SK-N-SH treated with all-trans-retinoic acid at 6 μM for 48 hours (cell line): Measurements from ENCODE around the gene DNAH7.

ENCODE experiments used
- ATAC-seq: fragments of 200-7000 bp; cut with Tn5 transposase; 3 replicates; pipeline ENCODE4 v1.9.1; 2020; ENCODE audit warnings: mild to moderate bottlenecking, moderate library complexity
- ARNTL ChIP-seq: fragments of 450-650 bp; formaldehyde crosslinking; IDR thresholded peaks from 2 replicates; pipeline ENCODE4 v1.5.0; 2020; ENCODE audit warnings: low read depth, mild to moderate bottlenecking, moderate library complexity, borderline replicate concordance
- BACH2 ChIP-seq: fragments of 250-450 bp; sonication (Bioruptor Pico); IDR thresholded peaks from 2 replicates; pipeline ENCODE4 v1.9.0; 2021; ENCODE audit warnings: mild to moderate bottlenecking, borderline replicate concordance
- CREB5 ChIP-seq: fragments of 250-450 bp; sonication (Bioruptor Pico); IDR thresholded peaks from 2 replicates; pipeline ENCODE4 v1.5.1; 2020; ENCODE audit warnings: low read depth, mild to moderate bottlenecking, moderate library complexity
- CSDC2 ChIP-seq: fragments of 250-450 bp; sonication (Bioruptor Pico); IDR thresholded peaks from 2 replicates; pipeline ENCODE4 v1.5.0; 2020; ENCODE audit warnings: mild to moderate bottlenecking, moderate library complexity
- ESRRG ChIP-seq: fragments of 250-450 bp; sonication (Bioruptor Pico); IDR thresholded peaks from 2 replicates; pipeline ENCODE4 v1.6.1; 2021; ENCODE audit warnings: mild to moderate bottlenecking
- GLIS3 ChIP-seq: fragments of 250-450 bp; sonication (Bioruptor Pico); IDR thresholded peaks from 2 replicates; pipeline ENCODE4 v1.5.0; 2020; ENCODE audit warnings: mild to moderate bottlenecking, moderate library complexity
- ISL1 ChIP-seq: fragments of 250-450 bp; sonication (Bioruptor Pico); IDR thresholded peaks from 2 replicates; pipeline ENCODE4 v2.1.2; 2022; ENCODE audit warnings: mild to moderate bottlenecking, moderate library complexity
- OSR1 ChIP-seq: fragments of 250-450 bp; sonication (Bioruptor Pico); IDR thresholded peaks from 2 replicates; pipeline ENCODE4 v1.8.0; 2022; ENCODE audit warnings: moderate library complexity, mild to moderate bottlenecking, inconsistent platforms
- PATZ1 ChIP-seq: fragments of 250-450 bp; sonication (Bioruptor Pico); IDR thresholded peaks from 2 replicates; pipeline ENCODE4 v1.8.0; 2020; ENCODE audit warnings: mild to moderate bottlenecking, moderate library complexity, borderline replicate concordance
- PPARA ChIP-seq: fragments of 250-450 bp; sonication (Bioruptor Pico); IDR thresholded peaks from 2 replicates; pipeline ENCODE4 v1.5.0; 2020; ENCODE audit warnings: mild to moderate bottlenecking, borderline replicate concordance
- RARB ChIP-seq: fragments of 250-450 bp; sonication (Bioruptor Pico); IDR thresholded peaks from 2 replicates; pipeline ENCODE4 v1.8.0; 2021; ENCODE audit warnings: mild to moderate bottlenecking, moderate library complexity
- TCF4 ChIP-seq: fragments of 250-450 bp; sonication (Bioruptor Pico); IDR thresholded peaks from 2 replicates; pipeline ENCODE4 v1.8.0; 2021; ENCODE audit warnings: mild to moderate bottlenecking, moderate library complexity, borderline replicate concordance
- TOX ChIP-seq: fragments of 250-450 bp; sonication (Bioruptor Pico); IDR thresholded peaks from 2 replicates; pipeline ENCODE4 v1.8.0; 2021; ENCODE audit warnings: mild to moderate bottlenecking, moderate library complexity, borderline replicate concordance
- ZC3H10 ChIP-seq: fragments of 250-450 bp; sonication (Bioruptor Pico); IDR thresholded peaks from 2 replicates; pipeline ENCODE4 v1.5.1; 2021; ENCODE audit warnings: mild to moderate bottlenecking, moderate library complexity
- ZFP3 ChIP-seq: fragments of 250-450 bp; sonication (Bioruptor Pico); IDR thresholded peaks from 2 replicates; pipeline ENCODE4 v1.5.0; 2020; ENCODE audit warnings: mild to moderate bottlenecking, moderate library complexity
- ZFP30 ChIP-seq: fragments of 450-650 bp; formaldehyde crosslinking; IDR thresholded peaks from 2 replicates; pipeline ENCODE4 v1.5.0; 2022; ENCODE audit warnings: mild to moderate bottlenecking, moderate library complexity
- ZNF565 ChIP-seq: fragments of 450-650 bp; formaldehyde crosslinking; conservative IDR thresholded peaks from 2 replicates; pipeline ENCODE4 v1.5.0; 2020; ENCODE audit warnings: low read depth, mild to moderate bottlenecking, moderate library complexity
- ZNF70 ChIP-seq: fragments of 450-650 bp; formaldehyde crosslinking; IDR thresholded peaks from 2 replicates; pipeline ENCODE4 v1.5.0; 2020; ENCODE audit warnings: mild to moderate bottlenecking, moderate library complexity
- ZNF8 ChIP-seq: fragments of 450-650 bp; formaldehyde crosslinking; IDR thresholded peaks from 2 replicates; pipeline ENCODE4 v1.5.0; 2020; ENCODE audit warnings: mild to moderate bottlenecking, moderate library complexity
- TF ChIP-seq, protein P1 (sequence below): fragments of 250-450 bp; sonication (Bioruptor Pico); IDR thresholded peaks from 2 replicates; pipeline ENCODE4 v1.5.0; 2020; ENCODE audit warnings: mild to moderate bottlenecking, moderate library complexity
- TF ChIP-seq, protein P2 (sequence below): fragments of 250-450 bp; sonication (Bioruptor Pico); IDR thresholded peaks from 2 replicates; pipeline ENCODE4 v1.8.0; 2021; ENCODE audit warnings: low read depth, mild to moderate bottlenecking, moderate library complexity, borderline replicate concordance

Gene DNAH7

DNA sequence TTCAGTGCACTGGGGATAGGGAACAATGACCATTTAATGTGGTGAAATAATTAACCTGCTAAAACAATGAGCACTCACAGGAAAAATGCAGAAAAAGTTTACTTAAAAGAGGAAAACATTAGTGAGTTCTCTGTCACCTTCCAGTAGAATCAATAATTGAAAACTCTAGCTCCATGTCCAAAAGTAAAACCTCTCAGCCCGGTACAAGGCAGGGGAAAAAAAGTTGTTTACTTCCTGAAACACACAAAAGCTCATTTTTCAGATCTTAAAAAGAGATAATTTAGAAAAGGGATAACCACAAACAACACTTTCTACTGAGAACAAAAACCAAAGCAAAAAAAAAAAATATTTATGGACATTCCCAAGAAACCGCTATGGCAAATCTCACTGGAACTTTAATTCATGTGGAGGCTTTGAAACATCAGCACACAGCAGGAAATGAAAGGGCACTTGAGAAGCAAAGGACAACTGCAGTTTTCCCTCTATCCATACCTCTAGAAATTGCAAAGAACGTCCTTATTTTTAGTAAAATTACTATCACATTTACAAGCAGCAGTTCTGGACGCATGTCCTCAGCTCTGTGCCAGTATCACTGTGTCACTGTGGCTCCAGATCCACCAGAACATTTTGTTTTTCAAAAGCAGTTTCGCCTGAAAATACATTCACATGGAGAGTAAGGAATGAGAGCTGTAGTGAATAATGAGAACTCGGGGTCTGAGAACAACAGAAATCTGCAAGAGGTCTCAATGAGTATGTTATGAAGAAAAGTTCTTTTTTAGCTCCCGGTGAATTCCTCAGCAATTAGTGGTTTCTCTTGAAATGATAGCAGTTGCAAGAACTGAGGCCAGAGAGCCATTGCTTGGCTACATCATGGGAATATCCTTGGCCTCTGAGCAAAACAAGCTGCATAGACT lies 44.7 kb upstream of the DNAH7 start:
- peak; percentile 28; the same call in 2 of the 3 replicates for ATAC-seq
- no peak for TF ChIP-seq CREB5 (CRISPR knock-in tag)
- TF ChIP-seq TOX (CRISPR knock-in tag) = no peak
- no peak for TF ChIP-seq TCF4
- no peak for TF ChIP-seq ARNTL
- no peak for TF ChIP-seq OSR1 (CRISPR knock-in tag)
- no peak for TF ChIP-seq GLIS3 (CRISPR knock-in tag)
- no peak for TF ChIP-seq ESRRG (CRISPR knock-in tag)
- TF ChIP-seq ZFP30 = no peak
- TF ChIP-seq BACH2 = no peak
- TF ChIP-seq, protein P1, sequence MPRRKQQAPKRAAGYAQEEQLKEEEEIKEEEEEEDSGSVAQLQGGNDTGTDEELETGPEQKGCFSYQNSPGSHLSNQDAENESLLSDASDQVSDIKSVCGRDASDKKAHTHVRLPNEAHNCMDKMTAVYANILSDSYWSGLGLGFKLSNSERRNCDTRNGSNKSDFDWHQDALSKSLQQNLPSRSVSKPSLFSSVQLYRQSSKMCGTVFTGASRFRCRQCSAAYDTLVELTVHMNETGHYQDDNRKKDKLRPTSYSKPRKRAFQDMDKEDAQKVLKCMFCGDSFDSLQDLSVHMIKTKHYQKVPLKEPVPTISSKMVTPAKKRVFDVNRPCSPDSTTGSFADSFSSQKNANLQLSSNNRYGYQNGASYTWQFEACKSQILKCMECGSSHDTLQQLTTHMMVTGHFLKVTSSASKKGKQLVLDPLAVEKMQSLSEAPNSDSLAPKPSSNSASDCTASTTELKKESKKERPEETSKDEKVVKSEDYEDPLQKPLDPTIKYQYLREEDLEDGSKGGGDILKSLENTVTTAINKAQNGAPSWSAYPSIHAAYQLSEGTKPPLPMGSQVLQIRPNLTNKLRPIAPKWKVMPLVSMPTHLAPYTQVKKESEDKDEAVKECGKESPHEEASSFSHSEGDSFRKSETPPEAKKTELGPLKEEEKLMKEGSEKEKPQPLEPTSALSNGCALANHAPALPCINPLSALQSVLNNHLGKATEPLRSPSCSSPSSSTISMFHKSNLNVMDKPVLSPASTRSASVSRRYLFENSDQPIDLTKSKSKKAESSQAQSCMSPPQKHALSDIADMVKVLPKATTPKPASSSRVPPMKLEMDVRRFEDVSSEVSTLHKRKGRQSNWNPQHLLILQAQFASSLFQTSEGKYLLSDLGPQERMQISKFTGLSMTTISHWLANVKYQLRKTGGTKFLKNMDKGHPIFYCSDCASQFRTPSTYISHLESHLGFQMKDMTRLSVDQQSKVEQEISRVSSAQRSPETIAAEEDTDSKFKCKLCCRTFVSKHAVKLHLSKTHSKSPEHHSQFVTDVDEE = no peak
- TF ChIP-seq ISL1 (CRISPR knock-in tag) = no peak
- TF ChIP-seq RARB (CRISPR knock-in tag) = no peak
- no peak for TF ChIP-seq ZNF70 (CRISPR knock-in tag)
- no peak for TF ChIP-seq ZNF8 (CRISPR knock-in tag)
- no peak for TF ChIP-seq ZC3H10 (CRISPR knock-in tag)
- TF ChIP-seq ZFP3 = no peak
- TF ChIP-seq ZNF565 (CRISPR knock-in tag) = no peak
- no peak for TF ChIP-seq CSDC2 (CRISPR knock-in tag)
- TF ChIP-seq PPARA (CRISPR knock-in tag) = no peak
- no peak for TF ChIP-seq PATZ1 (CRISPR knock-in tag)

GRCh38 chr2:196112418-196113034 lies 43.9 kb upstream of the DNAH7 start:
- ATAC-seq = no peak; the same call in 2 of the 3 replicates
- TF ChIP-seq, protein P2, sequence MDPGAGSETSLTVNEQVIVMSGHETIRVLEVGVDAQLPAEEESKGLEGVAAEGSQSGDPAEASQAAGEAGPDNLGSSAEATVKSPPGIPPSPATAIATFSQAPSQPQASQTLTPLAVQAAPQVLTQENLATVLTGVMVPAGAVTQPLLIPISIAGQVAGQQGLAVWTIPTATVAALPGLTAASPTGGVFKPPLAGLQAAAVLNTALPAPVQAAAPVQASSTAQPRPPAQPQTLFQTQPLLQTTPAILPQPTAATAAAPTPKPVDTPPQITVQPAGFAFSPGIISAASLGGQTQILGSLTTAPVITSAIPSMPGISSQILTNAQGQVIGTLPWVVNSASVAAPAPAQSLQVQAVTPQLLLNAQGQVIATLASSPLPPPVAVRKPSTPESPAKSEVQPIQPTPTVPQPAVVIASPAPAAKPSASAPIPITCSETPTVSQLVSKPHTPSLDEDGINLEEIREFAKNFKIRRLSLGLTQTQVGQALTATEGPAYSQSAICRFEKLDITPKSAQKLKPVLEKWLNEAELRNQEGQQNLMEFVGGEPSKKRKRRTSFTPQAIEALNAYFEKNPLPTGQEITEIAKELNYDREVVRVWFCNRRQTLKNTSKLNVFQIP (CRISPR knock-in tag) = no peak
- no peak for TF ChIP-seq PATZ1 (CRISPR knock-in tag)
- TF ChIP-seq ZFP30 = no peak
- TF ChIP-seq OSR1 (CRISPR knock-in tag) = no peak
- peak; percentile 65; the same call in 1 of the 2 replicates for TF ChIP-seq ISL1 (CRISPR knock-in tag)
